ENCODE data around the gene WDR17. TPM values are rescaled to one million over a fixed set of nuclear protein-coding genes. Genes with fewer than 3 reads are reported as not detected.

Gene WDR17
- total and polyA plus RNA-seq, 2 of the 8 experiments (the other 6 are each of a cell fraction or from before 2014, with no cell fraction given) = 1.4 to 3.3 TPM

DNA sequence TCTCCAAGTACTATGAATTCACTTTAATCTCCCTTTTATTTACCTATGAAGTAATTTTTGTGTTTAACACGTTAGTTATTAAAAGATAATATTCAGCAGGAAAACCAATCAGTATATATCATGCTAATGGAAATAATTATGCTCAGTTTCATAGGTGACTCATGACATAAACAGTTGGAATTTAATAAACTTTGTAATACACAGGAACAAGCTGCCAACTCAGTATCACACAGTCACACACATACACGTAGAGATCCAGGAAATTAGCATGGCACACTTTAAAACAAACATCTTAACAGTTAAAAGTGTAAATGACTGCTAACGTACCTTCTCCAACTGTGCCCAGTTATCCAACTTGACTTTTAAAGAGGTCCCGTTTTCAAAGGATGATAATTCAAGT is 127.5 kb downstream of the WDR17 start:
- Histone ChIP-seq H3K4ac (replicated peaks; ENCODE audit: insufficient read length, low read depth, low read length) (no peak overlapping the region), H3K79me2 (ENCODE audit: control insufficient read depth in 1 of 2, insufficient read depth in 2 of 2, low read length in 2 of 2) (no peaks in the 10 kb centered on the region), H3K9ac (replicated peaks in 1 of 4; ENCODE audit: extremely low read depth in 1 of 4, low read depth in 3 of 4, low read length in 3 of 4) (no peak overlapping the region), H3K27ac (ENCODE audit: low read depth, low read length) (no peak overlapping the region), H3K4me3 (ENCODE audit: extremely low read depth in 1 of 4, insufficient read depth in 2 of 4, low read depth in 3 of 4, low read length in 4 of 4) (no peak overlapping the region), H2AFZ (ENCODE audit: low read length) (no peak overlapping the region), H2AK5ac (ENCODE audit: low read depth, low read length) (no peak overlapping the region), H2BK12ac (ENCODE audit: low read depth, low read length) (no peak overlapping the region), H3K23me2 (ENCODE audit: low read depth, low read length) (peaks cover 2% of the 10 kb centered on the region; the same call in 1 of the 2 replicates), H3K14ac (ENCODE audit: insufficient read length) (no peak overlapping the region), H2BK15ac (ENCODE audit: low read length) (no peak overlapping the region), H3K36me3 (ENCODE audit: control insufficient read depth in 2 of 4, insufficient read depth in 4 of 4, low read length in 3 of 4) (no peaks in the 10 kb centered on the region), H3K9me3 (ENCODE audit: insufficient read depth in 2 of 2, low read depth in 1 of 2, low read length in 1 of 2) (no peaks in the 10 kb centered on the region), H3K23ac (ENCODE audit: insufficient read length) (no peak overlapping the region), H3K4me1 (replicated peaks in 1 of 4; ENCODE audit: control insufficient read depth in 3 of 4, insufficient read depth in 4 of 4, low read length in 3 of 4) (peaks cover 0 to 10% (median 1%) of the 10 kb centered on the region in 4 experiments; a peak in 4 of 7 replicates), H2BK20ac (ENCODE audit: low read length) (no peak overlapping the region), H4K8ac (ENCODE audit: extremely low read depth, insufficient read depth, low read length) (no peak overlapping the region), H3K4me2 (ENCODE audit: insufficient read depth in 1 of 2, low read depth in 2 of 2, low read length in 2 of 2) (no peak overlapping the region), H3K79me1 (ENCODE audit: low read depth, low read length) (no peaks in the 10 kb centered on the region), H2BK120ac (replicated peaks; ENCODE audit: low read depth, low read length) (no peak overlapping the region), H3K18ac (ENCODE audit: extremely low read depth, low read length) (no peak overlapping the region), H4K91ac (replicated peaks; ENCODE audit: insufficient read length, low read length) (no peak overlapping the region), H3K27me3 (replicated peaks in 1 of 4; ENCODE audit: control insufficient read depth in 3 of 4, extremely low read depth in 1 of 4, insufficient read depth in 3 of 4, low read length in 3 of 4) (no peaks in the 10 kb centered on the region), H3K56ac (replicated peaks; ENCODE audit: insufficient read length, low read depth, low read length) (no peak overlapping the region), H2BK5ac (ENCODE audit: low read depth, low read length) (no peak overlapping the region), H4K5ac (ENCODE audit: insufficient read length, low read depth, low read length) (no peak overlapping the region), H4K20me1 (replicated peaks in 1 of 2; ENCODE audit: control insufficient read depth in 1 of 2, insufficient read depth in 2 of 2, low read length in 2 of 2) (no peaks in the 10 kb centered on the region)
- ChIA-PET POLR2A (ENCODE audit: partially characterized antibody) (no interaction called here), CTCF (ENCODE audit: partially characterized antibody) (no interaction called here)
- DNase-seq (ENCODE audit: low read depth in 1 of 2, low spot score in 2 of 2) = no peak
- WGBS, 2 experiments (ENCODE audit: extremely low coverage in 1 of 2, insufficient coverage in 1 of 2, insufficient read length in 1 of 2, insufficient replicate concordance in 2 of 2, low coverage in 1 of 2, low lambda C conversion rate in 2 of 2, missing lambda C conversion rate in 1 of 2) = 77% methylated on average over 4 of the region's 4 CpGs; no CpG with 5 or more reads in 1 of the 2 experiments
- no peak for FAIRE-seq
- no peak for TF ChIP-seq POU5F1 (IDR thresholded peaks at IDR 0.05; ENCODE audit: low read depth, low read length)
- no peak for TF ChIP-seq EGR1 (IDR thresholded peaks at IDR 0.05; ENCODE audit: borderline replicate concordance, low read depth, low read length)
- no peak for TF ChIP-seq TCF12 (IDR thresholded peaks at IDR 0.05; ENCODE audit: low read depth, low read length)
- TF ChIP-seq RNF2 (IDR thresholded peaks at IDR 0.05; ENCODE audit: borderline replicate concordance, low read depth, low read length, missing control alignments, poor library complexity, severe bottlenecking) = no peak
- no peak for TF ChIP-seq CBX5 (IDR thresholded peaks at IDR 0.05; ENCODE audit: low read depth, low read length)
- no peak for TF ChIP-seq SIX5 (IDR thresholded peaks at IDR 0.05; ENCODE audit: low read depth, low read length)
- TF ChIP-seq FOSL1 (IDR thresholded peaks at IDR 0.05; ENCODE audit: insufficient read depth, low read depth, low read length) = no peak
- no peak for TF ChIP-seq RAD21 (IDR thresholded peaks at IDR 0.05 in 1 of 2, conservative IDR thresholded peaks at IDR 0.05 in 1 of 2; ENCODE audit: low read depth in 2 of 2, low read length in 2 of 2)
- TF ChIP-seq, protein P1, sequence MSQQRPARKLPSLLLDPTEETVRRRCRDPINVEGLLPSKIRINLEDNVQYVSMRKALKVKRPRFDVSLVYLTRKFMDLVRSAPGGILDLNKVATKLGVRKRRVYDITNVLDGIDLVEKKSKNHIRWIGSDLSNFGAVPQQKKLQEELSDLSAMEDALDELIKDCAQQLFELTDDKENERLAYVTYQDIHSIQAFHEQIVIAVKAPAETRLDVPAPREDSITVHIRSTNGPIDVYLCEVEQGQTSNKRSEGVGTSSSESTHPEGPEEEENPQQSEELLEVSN (IDR thresholded peaks at IDR 0.05) = no peak
